Measurements from ENCODE around the gene RAP1GAP. TPM values are rescaled to one million over a fixed set of nuclear protein-coding genes. Genes with fewer than 3 reads are reported as not detected.

RAP1GAP gene
- total RNA-seq, 1 experiment from 2014 or later, result 0.08 TPM

GRCh38 chr1:21579791-21580190 is 89.4 kb downstream of the RAP1GAP start:
- Histone ChIP-seq H3K27ac (no peak overlapping the region), H3K27me3 (replicated peaks) (no peaks in the 10 kb centered on the region), H3K9me3 (replicated peaks) (no peaks in the 10 kb centered on the region), H3K4me3 (no peak overlapping the region), H3K4me1 (replicated peaks) (peaks cover 48% of the 10 kb centered on the region), H3K36me3 (0 out of 2 replicates have a peak, but pooled peaks cover 3% of the 10 kb centered on the region)
- DNase-seq (ENCODE audit: low read depth in 1 of 2, low spot score in 2 of 2), result peak in 1 of 2 experiments; percentile 64

DNA sequence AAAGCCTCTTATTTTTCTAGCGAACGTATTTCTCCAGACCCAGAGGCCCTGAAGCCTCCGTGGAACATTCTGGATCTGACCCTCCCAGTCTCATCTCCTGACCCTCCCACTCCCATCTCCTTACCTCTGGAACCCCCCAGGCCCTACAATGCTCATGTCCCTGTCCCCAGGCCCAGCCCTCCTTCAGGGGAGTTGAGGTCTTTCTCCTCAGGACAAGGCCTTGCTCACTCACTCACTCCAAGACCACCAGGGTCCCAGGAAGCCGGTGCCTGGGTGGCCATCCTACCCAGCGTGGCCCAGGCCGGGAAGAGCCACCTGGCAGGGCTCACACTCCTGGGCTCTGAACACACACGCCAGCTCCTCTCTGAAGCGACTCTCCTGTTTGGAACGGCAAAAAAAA is 91.2 kb downstream of the RAP1GAP start:
- H3K4me1 ChIP-seq (replicated peaks), result peaks cover 56% of the 10 kb centered on the region
- H3K27me3 ChIP-seq (replicated peaks), result no peaks in the 10 kb centered on the region
- H3K4me3 ChIP-seq, result no peak overlapping the region
- H3K27ac ChIP-seq, result no peak overlapping the region
- H3K36me3 ChIP-seq, result peaks cover 4% of the 10 kb centered on the region
- H3K9me3 ChIP-seq (replicated peaks), result no peaks in the 10 kb centered on the region
- no peak for DNase-seq (ENCODE audit: low read depth in 1 of 2, low spot score in 2 of 2)

- Histone ChIP-seq H3K9me3 (replicated peaks) (no peaks in the 10 kb centered on the region), H3K4me1 (replicated peaks) (peaks cover 57% of the 10 kb centered on the region), H3K27me3 (replicated peaks) (no peaks in the 10 kb centered on the region), H3K36me3 (peaks cover 10% of the 10 kb centered on the region), H3K27ac (no peak overlapping the region), H3K4me3 (no peak overlapping the region)
- DNase-seq (ENCODE audit: low read depth in 1 of 2, low spot score in 2 of 2), result no peak
These were observed 91.8 kb downstream of the RAP1GAP start for GRCh38 chr1:21577324-21577723.

GRCh38 chr1:21576798-21577187 is 92.4 kb downstream of the RAP1GAP start:
- Histone ChIP-seq H3K4me3 (no peak overlapping the region), H3K27me3 (replicated peaks) (no peaks in the 10 kb centered on the region)
- no peak for DNase-seq (ENCODE audit: low read depth in 1 of 2, low spot score in 2 of 2)

DNA sequence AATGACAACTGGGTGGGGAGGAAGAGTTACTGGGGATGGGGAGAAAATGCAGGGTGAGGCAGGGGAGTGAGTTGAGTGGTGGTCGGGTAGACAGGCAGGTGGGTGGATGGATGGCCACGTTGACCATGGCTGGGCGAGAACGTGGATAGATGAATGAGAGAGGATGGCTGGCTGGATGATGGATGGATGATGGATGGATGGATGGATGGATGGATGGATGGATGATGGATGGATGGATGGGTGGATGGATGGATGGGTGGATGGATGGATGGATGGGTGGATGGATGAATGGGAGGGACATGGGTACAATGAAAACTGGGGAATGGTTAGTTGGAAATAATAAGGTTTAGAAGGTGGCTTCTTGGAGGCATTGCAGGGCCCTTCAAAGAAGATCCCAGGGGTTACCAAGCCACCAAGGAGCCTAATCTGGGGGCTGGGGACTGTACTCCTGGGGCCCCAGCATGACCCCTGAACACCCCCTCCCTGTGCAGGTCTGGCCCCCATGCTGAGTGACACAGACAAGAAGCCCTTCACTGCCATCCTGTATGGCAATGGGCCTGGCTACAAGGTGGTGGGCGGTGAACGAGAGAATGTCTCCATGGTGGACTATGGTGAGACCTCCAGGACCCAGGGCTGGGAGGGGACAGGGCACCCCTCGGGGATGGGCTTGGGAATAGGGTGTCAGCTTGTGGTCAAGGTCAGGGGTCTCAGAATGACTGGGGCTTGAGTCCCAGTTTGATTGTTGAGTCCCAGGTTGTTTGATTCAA is 92.9 kb downstream of the RAP1GAP start:
- H3K27ac ChIP-seq, result no peak overlapping the region; the same call in 1 of the 2 replicates
- no peak for DNase-seq (ENCODE audit: low read depth in 1 of 2, low spot score in 2 of 2)
- no peaks in the 10 kb centered on the region for H3K9me3 ChIP-seq (replicated peaks)
- peaks cover 62% of the 10 kb centered on the region for H3K4me1 ChIP-seq (replicated peaks)
- peaks cover 22% of the 10 kb centered on the region for H3K36me3 ChIP-seq
- H3K27me3 ChIP-seq (replicated peaks), result no peaks in the 10 kb centered on the region
- no peak overlapping the region for H3K4me3 ChIP-seq

More at GRCh38 chr1:21576798-21577187, 92.4 kb downstream of the RAP1GAP start:
- peaks cover 16% of the 10 kb centered on the region for H3K36me3 ChIP-seq
- no peak overlapping the region for H3K27ac ChIP-seq
- no peaks in the 10 kb centered on the region for H3K9me3 ChIP-seq (replicated peaks)
- peaks cover 62% of the 10 kb centered on the region for H3K4me1 ChIP-seq (replicated peaks)

- Histone ChIP-seq H3K9me3 (replicated peaks) (no peaks in the 10 kb centered on the region), H3K36me3 (peaks cover 29% of the 10 kb centered on the region), H3K4me1 (replicated peaks) (peaks cover 61% of the 10 kb centered on the region), H3K27me3 (replicated peaks) (no peaks in the 10 kb centered on the region), H3K4me3 (no peak overlapping the region), H3K27ac (peak overlapping the region; percentile 94)
- DNase-seq (ENCODE audit: low read depth in 1 of 2, low spot score in 2 of 2), result no peak
These were observed 93.7 kb downstream of the RAP1GAP start for GRCh38 chr1:21575351-21575942.

- peaks cover 53% of the 10 kb centered on the region for H3K4me1 ChIP-seq (replicated peaks)
- DNase-seq (ENCODE audit: low read depth in 1 of 2, low spot score in 2 of 2), result peak; percentile 98 to 99
- H3K27me3 ChIP-seq (replicated peaks), result no peaks in the 10 kb centered on the region
- peaks cover 38% of the 10 kb centered on the region for H3K36me3 ChIP-seq
- no peaks in the 10 kb centered on the region for H3K9me3 ChIP-seq (replicated peaks)
- peak overlapping the region; percentile 94 for H3K27ac ChIP-seq
- H3K4me3 ChIP-seq, result no peak overlapping the region
These were observed 94.5 kb downstream of the RAP1GAP start for GRCh38 chr1:21574466-21575151.

DNA sequence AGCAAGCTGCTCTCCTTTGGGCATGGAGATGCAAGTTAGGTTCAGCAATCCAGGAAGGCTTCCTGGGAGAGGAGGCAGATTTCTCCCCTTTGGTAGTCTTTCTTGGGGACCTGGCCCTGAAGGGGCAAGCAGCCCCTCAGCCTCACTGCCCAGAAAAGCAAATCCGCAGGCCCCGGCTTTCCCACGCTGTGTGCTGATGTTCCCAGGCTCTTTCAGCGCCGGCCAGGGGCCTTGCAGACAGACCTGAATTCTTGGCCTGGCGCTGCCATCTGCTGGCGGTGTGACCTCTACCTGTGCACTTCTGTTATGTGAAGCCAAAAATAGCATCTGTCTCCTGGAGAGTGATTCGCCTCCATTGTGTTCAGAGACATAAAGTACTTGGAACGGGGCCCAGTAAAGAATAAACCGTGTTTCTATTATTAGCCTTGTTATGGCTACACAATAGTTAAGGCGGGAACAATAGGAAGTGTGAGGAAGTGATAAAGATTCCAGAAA is 95.1 kb downstream of the RAP1GAP start:
- H3K27me3 ChIP-seq (replicated peaks), result no peaks in the 10 kb centered on the region
- H3K4me1 ChIP-seq (replicated peaks), result peaks cover 49% of the 10 kb centered on the region
- H3K9me3 ChIP-seq (replicated peaks), result no peaks in the 10 kb centered on the region
- peaks cover 43% of the 10 kb centered on the region for H3K36me3 ChIP-seq
- peak overlapping the region; percentile 94 for H3K27ac ChIP-seq
- no peak overlapping the region for H3K4me3 ChIP-seq
- peak; percentile 88 to 97 for DNase-seq (ENCODE audit: low read depth in 1 of 2, low spot score in 2 of 2)

DNA sequence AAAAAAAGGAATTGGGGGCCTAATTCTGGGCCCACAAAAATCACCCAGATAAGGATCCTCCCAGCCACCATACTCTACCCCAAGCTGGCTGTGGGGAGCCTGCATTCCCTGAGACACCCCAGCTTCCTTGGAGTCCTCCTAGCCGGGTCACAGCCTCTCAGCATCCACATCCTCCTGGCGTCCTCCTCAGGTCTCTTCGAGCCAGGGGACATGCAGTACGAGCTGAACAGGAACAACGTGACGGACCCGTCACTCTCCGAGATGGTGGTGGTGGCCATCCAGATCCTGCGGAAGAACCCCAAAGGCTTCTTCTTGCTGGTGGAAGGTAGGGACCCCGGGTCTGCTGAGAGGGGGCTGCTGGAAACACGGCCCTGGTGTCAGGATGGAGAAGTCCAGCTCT is 95.7 kb downstream of the RAP1GAP start:
- no peak for DNase-seq (ENCODE audit: low read depth in 1 of 2, low spot score in 2 of 2)
- Histone ChIP-seq H3K36me3 (peaks cover 49% of the 10 kb centered on the region), H3K27me3 (replicated peaks) (no peaks in the 10 kb centered on the region), H3K4me3 (no peak overlapping the region), H3K4me1 (replicated peaks) (peaks cover 49% of the 10 kb centered on the region), H3K9me3 (replicated peaks) (no peaks in the 10 kb centered on the region), H3K27ac (peak overlapping the region; percentile 94)

GRCh38 chr1:21572735-21573277 is 96.4 kb downstream of the RAP1GAP start:
- Histone ChIP-seq H3K27me3 (replicated peaks) (no peaks in the 10 kb centered on the region), H3K36me3 (peaks cover 56% of the 10 kb centered on the region), H3K4me3 (no peak overlapping the region), H3K4me1 (replicated peaks) (peaks cover 55% of the 10 kb centered on the region), H3K9me3 (replicated peaks) (no peaks in the 10 kb centered on the region), H3K27ac (no peak overlapping the region)
- no peak for DNase-seq (ENCODE audit: low read depth in 1 of 2, low spot score in 2 of 2)

- Histone ChIP-seq H3K27ac (no peak overlapping the region; the same call in 1 of the 2 replicates), H3K4me3 (no peak overlapping the region), H3K4me1 (replicated peaks) (peaks cover 61% of the 10 kb centered on the region), H3K9me3 (replicated peaks) (no peaks in the 10 kb centered on the region), H3K36me3 (peaks cover 58% of the 10 kb centered on the region), H3K27me3 (replicated peaks) (no peaks in the 10 kb centered on the region)
- peak in 1 of 2 experiments; percentile 53 for DNase-seq (ENCODE audit: low read depth in 1 of 2, low spot score in 2 of 2)
These were observed 96.9 kb downstream of the RAP1GAP start for GRCh38 chr1:21572221-21572620.

DNA sequence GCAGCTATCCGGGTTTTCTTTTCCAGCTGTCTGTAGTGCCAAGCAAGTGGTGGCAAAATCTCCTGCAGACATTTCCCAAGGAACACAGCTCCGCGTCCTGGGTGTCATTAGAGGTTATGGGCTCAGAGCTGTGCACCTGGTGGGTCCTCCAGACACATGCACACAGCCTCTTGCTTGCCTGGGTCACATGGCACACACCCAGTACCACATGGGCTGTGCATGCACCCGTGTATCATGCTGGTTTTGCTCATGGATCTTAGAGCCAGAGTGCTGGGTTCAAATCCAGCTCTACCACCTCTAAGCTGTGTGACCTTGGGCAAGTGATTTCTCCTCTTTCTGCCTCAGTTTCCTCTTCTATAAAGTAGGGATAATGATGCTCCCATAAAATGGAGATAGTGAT is 98.3 kb downstream of the RAP1GAP start:
- DNase-seq (ENCODE audit: low read depth in 1 of 2, low spot score in 2 of 2), result no peak

GRCh38 chr1:21570528-21570875 is 98.7 kb downstream of the RAP1GAP start:
- Histone ChIP-seq H3K4me3 (no peak overlapping the region), H3K4me1 (replicated peaks) (peaks cover 73% of the 10 kb centered on the region), H3K36me3 (peaks cover 65% of the 10 kb centered on the region), H3K27me3 (replicated peaks) (no peaks in the 10 kb centered on the region), H3K27ac (no peak overlapping the region), H3K9me3 (replicated peaks) (no peaks in the 10 kb centered on the region)
- no peak for DNase-seq (ENCODE audit: low read depth in 1 of 2, low spot score in 2 of 2)

More for the DNA sequence above, 98.3 kb downstream of the RAP1GAP start:
- H3K9me3 ChIP-seq (replicated peaks), result no peaks in the 10 kb centered on the region
- H3K4me1 ChIP-seq (replicated peaks), result peaks cover 73% of the 10 kb centered on the region
- no peaks in the 10 kb centered on the region for H3K27me3 ChIP-seq (replicated peaks)
- peaks cover 65% of the 10 kb centered on the region for H3K36me3 ChIP-seq
- H3K27ac ChIP-seq, result no peak overlapping the region
- H3K4me3 ChIP-seq, result no peak overlapping the region
